ENCODE measurements around the gene KCMF1. TPM values are rescaled to one million over a fixed set of nuclear protein-coding genes. Genes with fewer than 3 reads are reported as not detected.

KCMF1 gene
- total RNA-seq, 2 donors from 2014 or later: 40.6 to 46.7 TPM

- DNase-seq (ENCODE audit: low spot score) (no peak), ATAC-seq (ENCODE audit: insufficient number of reproducible peaks, low FRiP score, low read depth) (no peak)
- TF ChIP-seq CTCF (IDR thresholded peaks at IDR 0.05): no peak
- peaks cover 9 to 13% of the 10 kb centered on the region in 2 donors for H3K4me1 ChIP-seq (ENCODE audit: control insufficient read depth in 1 of 2, low read depth in 2 of 2)
- H3K27ac ChIP-seq: no peak overlapping the region
- no peaks in the 10 kb centered on the region for H3K27me3 ChIP-seq (replicated peaks; ENCODE audit: insufficient read depth)
- no peak overlapping the region for H3K4me3 ChIP-seq
- H3K9me3 ChIP-seq: no peaks in the 10 kb centered on the region
- H3K36me3 ChIP-seq: peaks cover 10% of the 10 kb centered on the region
Measured at GRCh38 chr2:84963323-84963691, 7.7 kb upstream of the KCMF1 start.

GRCh38 chr2:84963692-84964405 is 7.1 kb upstream of the KCMF1 start:
- ATAC-seq (ENCODE audit: insufficient number of reproducible peaks, low FRiP score, low read depth): no peak
- H3K4me1 ChIP-seq (ENCODE audit: control insufficient read depth in 1 of 2, low read depth in 2 of 2): peaks cover 10 to 11% of the 10 kb centered on the region in 2 donors
- no peak overlapping the region for H3K27ac ChIP-seq
- no peak for DNase-seq (ENCODE audit: low spot score)
- H3K9me3 ChIP-seq: no peaks in the 10 kb centered on the region
- no peak overlapping the region for H3K4me3 ChIP-seq
- no peaks in the 10 kb centered on the region for H3K27me3 ChIP-seq (replicated peaks; ENCODE audit: insufficient read depth)
- no peak for TF ChIP-seq CTCF (IDR thresholded peaks at IDR 0.05)
- H3K36me3 ChIP-seq: peaks cover 10% of the 10 kb centered on the region

- Histone ChIP-seq H3K4me3 (no peak overlapping the region), H3K27ac (no peak overlapping the region), H3K36me3 (peaks cover 10% of the 10 kb centered on the region), H3K4me1 (ENCODE audit: control insufficient read depth in 1 of 2, low read depth in 2 of 2) (peaks cover 13 to 18% of the 10 kb centered on the region in 2 donors), H3K9me3 (no peaks in the 10 kb centered on the region), H3K27me3 (replicated peaks; ENCODE audit: insufficient read depth) (no peaks in the 10 kb centered on the region)
- ATAC-seq (ENCODE audit: insufficient number of reproducible peaks, low FRiP score, low read depth) (no peak), DNase-seq (ENCODE audit: low spot score) (no peak)
- no peak for TF ChIP-seq CTCF (IDR thresholded peaks at IDR 0.05)
Measured at GRCh38 chr2:84964406-84965191, 6.4 kb upstream of the KCMF1 start.

- no peak for TF ChIP-seq CTCF (IDR thresholded peaks at IDR 0.05)
- Histone ChIP-seq H3K4me1 (ENCODE audit: control insufficient read depth in 1 of 2, low read depth in 2 of 2) (peaks cover 13 to 20% of the 10 kb centered on the region in 2 donors), H3K9me3 (no peaks in the 10 kb centered on the region), H3K27me3 (replicated peaks; ENCODE audit: insufficient read depth) (no peaks in the 10 kb centered on the region), H3K27ac (no peak overlapping the region), H3K36me3 (peaks cover 10% of the 10 kb centered on the region), H3K4me3 (no peak overlapping the region)
- DNase-seq (ENCODE audit: low spot score) (no peak), ATAC-seq (ENCODE audit: insufficient number of reproducible peaks, low FRiP score, low read depth) (no peak)
Measured at GRCh38 chr2:84965192-84965516, 5.8 kb upstream of the KCMF1 start.

GRCh38 chr2:84965827-84966226 is 5.1 kb upstream of the KCMF1 start:
- H3K36me3 ChIP-seq: peaks cover 10% of the 10 kb centered on the region
- DNase-seq (ENCODE audit: low spot score) (no peak), ATAC-seq (ENCODE audit: insufficient number of reproducible peaks, low FRiP score, low read depth) (no peak)
- H3K4me3 ChIP-seq: no peak overlapping the region
- H3K9me3 ChIP-seq: no peaks in the 10 kb centered on the region
- no peak overlapping the region for H3K27ac ChIP-seq
- peaks cover 13 to 20% of the 10 kb centered on the region in 2 donors for H3K4me1 ChIP-seq (ENCODE audit: control insufficient read depth in 1 of 2, low read depth in 2 of 2)
- no peaks in the 10 kb centered on the region for H3K27me3 ChIP-seq (replicated peaks; ENCODE audit: insufficient read depth)
- TF ChIP-seq CTCF (IDR thresholded peaks at IDR 0.05): no peak

Measured in thoracic aorta (tissue), 2 donors.